GM21367 (cell line): ENCODE measurements around the gene DHRS2.

Source experiments
- ATAC-seq: cut with Tn5 transposase; IDR thresholded peaks from one replicate; pipeline ENCODE4 v1.9.1; 2021; ENCODE audit not compliant: unreplicated experiment

DHRS2 gene

DNA sequence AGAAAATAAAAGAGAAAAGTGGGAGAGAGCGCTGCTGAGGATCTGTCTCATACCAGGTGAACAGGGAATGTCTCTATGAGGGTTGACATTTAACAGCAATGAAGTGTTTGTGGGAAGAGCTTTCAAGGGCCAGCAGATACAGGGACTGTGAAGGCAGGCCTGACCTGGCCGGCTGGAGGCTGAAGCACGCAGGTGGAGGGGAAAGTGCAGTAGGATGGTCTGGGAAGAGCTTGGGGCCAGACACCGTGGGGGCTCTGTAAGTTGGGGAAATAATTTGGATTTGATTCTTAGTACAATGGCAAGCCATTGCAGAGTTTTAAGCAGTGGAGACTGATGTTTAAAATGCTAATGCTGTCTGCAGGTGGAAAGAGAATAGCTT is 23.8 kb upstream of the DHRS2 start:
- no peak for ATAC-seq

DNA sequence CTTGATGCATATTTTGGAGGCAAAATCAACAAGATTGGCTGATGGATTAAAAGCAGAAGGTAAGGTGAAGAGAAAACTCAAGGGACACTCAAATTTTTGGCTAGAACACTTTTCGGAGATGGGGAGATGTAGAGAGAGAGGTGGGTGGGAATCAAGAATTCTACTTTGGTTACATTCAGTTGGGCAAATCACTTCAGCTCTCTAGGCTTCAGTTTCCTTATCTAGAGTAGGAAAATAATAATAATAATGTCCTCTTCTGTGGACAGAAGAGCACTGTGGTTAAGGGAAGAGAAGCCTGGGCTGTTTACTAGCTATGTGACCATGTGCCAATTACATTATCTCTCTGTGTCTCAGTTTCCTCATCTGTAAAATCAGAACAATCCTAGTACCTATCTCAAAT is 23.4 kb upstream of the DHRS2 start:
- no peak for ATAC-seq

DNA sequence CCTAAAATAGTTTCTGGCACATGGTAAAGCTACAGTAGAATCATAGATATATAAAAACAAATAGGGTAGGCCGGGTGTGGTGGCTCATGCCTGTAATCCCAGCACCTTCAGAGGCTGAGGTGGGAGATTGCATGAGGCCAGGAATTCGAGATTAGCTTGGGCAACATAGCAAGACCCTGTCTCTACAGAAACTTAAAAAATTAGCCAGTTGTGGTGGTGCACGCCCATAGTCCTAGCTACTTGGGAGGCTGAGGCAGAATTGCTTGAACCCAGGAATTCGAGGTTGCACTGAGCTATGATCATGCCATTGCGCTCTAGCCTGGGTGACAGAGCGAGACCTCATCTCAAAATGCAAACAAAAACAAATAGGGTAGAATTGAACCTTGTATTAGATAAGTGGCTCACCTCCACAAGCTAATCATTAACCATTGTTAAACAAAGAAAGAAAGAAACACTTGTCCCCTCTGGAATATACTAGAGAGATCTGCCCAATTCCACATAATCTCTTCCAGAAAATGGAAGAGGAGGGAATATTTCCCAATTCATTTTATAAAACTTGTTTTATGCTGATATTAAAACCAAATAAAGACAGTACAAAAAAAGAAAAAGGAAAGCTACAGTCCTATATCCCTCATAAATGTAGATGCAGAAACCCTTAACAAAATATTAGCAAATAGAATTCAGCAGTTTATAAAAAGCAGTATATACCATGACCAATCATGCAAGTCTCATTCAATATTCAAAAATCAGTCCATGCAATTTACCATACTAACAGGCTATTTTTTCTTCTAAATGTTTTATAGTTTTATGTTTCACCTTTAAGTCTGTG is 22.7 kb upstream of the DHRS2 start:
- no peak for ATAC-seq

DNA sequence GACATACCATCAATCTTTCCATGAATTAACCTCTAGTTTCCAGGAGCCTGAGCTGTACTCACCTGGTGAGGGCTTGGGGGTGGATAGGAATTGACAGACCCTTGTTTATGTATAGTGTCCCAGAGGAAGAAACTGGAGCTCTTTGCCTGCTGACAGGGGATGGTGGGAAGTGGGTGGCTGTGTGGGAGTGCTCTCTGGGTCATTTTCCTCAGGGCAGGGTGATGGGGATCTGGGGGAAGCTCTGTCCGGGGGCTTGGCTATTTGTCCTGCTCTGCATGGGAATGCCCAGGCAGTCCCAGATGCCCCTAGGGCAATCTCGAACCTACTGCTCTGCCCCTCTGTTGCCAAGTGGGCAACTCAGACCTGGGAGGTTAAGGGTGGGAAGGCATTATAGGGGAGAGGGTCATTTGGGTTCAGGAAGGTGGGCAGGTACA is 21.8 kb upstream of the DHRS2 start:
- no peak for ATAC-seq

DNA sequence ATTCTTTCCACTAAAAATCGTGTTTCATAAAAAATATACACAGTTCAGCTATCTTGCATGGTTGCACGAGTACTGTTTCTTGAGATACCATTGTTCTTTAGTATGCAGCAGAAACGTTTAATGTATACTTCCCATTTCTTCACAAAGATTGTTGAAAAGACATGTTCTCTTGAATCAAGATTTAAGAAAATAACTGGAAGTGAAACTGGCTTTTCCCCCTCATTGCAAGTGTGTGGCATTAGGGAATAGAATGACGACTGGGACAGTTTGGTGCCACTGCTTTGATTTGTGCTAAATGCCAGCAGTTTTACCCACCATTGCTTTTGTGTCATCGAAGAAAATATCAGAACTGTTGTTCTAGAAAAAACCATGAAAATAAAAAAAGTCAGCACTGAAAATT is 20.3 kb upstream of the DHRS2 start:
- ATAC-seq: no peak

DNA sequence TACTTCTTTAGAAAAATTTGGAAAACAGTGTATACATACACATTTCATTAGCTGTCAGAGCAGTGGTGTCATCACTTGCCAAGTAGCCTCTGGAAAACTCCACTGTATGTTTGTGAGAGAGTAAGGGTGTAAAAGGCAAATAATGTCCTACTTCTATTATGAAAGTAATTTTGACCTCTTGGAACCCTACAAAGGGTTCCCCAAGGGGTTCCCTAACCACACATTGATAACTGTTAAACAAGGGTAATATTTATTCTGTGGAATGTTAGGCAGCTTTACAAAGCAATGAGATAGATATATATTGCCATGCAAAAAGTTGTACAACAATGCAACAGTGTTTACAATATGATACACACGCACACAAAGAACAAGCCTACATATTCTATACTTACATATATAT is 18.6 kb upstream of the DHRS2 start:
- ATAC-seq: no peak

DNA sequence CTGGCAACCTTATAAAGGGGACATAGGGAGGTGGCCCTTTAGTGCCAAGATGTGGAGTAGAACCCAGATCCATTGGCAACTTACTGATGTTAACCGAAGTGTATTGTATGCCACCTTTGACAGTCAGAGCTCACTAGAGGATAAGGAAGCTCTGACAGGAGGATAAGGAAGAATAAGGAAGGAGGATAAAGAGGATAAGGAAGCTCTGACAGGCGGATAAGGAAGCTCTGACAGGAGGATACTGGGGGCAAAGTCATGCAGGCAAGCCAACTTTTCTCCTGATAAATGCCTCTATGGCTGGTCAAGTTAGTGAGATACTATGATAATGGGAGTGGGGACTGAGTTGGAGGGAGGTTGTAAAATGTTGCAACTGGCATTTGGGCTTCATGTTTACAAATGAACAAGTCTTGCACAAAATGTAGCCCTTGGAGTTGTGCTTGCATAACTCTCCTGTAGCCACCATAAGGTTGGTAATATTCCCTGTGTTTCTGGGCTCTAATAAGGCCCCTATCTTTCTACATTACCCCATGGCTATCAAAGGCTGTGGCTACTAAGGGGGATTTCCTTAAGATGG is 17.7 kb upstream of the DHRS2 start:
- no peak for ATAC-seq

DNA sequence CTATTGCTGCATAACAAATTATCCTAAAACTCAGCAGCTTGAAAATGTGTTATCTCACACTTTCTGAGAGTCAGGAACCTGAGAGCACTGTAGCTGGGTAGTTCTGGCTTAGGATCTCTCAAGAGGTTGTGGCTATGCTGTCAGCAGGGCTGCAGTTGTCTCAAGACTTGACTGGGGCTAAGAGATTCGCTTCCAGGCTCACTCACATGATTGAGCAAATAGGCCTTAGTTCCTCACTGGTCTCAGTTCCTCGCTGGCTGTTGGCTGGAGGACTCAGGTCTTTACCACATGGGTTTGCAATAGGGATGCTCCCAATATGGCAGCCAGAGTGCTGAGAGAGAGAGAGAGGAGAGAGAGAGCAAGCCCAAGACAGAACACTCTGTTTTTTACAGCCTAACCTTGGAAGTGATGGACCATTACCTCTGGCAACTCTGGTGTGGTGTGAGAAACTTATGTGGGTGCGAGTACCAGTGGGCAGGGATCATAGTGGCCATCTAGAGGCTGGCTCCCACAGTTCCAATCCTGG is 15.9 kb upstream of the DHRS2 start:
- ATAC-seq: no peak

DNA sequence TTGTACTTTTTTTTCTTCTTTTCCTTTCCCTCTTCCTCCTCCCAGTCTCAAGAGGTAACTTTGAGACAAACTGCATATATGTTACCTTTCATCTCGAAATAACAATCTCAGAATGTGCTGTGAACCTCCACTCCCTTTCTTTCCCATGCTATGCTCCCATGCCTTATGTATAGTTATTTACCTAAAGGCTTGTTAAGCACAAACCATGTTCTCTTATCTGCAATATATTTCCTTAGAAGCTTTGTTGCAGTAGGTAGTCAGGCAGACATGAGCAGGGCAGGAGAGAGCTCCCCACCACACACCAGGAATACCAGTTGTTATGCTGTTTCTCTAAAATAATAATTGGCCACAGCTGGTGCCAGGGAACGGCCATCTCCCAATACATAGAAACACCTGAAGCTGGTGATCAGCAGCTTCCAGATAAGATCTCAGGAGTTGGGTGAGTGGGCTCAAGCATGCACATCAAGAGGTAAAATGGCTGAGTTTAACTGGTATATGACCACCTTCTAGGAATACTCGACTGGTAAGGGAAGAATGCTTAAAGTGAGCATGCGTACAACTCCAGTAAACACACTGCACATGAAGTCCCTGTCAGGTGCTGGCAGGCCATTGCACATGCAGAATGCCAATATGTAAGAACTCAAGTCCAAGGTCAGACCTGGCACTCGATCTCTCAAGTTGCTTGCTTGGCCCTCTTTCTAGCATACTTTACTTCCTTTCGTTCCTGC is 14.8 kb upstream of the DHRS2 start:
- ATAC-seq: no peak

DNA sequence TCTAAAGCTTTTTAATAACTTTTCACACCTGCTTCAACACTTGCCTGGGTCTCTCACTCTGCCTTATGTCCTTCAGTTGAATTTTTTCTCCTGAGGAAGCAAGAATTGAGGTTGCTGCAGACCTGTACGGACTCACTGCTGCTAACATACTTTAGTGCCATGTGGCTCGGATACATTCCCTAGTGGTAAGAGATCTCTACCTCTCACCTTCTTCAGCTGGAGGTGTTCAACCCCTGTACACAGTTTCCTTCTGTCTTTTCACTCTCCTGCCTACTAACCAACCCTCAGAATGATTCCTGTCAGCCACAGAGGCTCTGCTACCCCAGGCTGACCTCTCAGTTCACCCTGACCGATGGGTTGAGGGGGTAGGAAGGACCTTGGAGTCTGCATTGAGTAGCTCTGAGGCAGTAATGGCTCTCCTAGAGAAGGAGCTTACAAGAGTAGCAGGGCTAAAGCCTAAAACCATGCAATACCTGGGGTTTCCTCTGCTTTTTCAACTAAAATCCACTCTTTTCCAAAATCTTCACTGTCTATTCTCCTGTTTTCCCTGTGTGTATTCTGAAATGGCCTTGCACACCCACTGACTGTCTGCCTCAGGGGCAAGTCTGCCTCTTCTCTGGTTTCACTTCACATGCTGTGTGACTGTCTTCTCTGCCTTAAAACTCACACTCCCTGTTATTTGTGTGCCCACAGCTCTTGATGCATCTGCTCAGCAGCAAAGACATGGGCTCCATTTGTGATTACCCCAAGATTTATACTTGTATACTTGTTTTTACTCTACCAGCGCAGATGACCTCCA is 14.0 kb upstream of the DHRS2 start:
- ATAC-seq: no peak

DNA sequence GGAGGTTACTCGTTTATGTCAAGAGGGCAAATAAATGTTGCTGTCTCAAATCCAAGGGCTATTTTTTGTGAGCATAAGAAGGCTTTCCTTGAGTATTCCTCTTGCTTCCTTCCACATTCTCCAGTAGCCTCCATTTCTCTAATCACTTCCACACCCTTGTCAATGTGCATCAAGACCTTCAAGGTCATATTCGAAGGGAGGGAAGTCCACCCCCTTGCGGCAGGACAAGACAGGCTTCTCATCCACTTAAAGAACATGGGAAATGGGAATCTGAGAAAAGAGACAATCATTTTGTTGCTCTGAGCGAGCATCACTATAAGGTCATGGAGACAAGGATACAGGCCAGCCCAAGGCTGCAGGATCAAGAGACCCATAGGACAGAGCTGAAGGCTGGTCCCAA is 13.2 kb upstream of the DHRS2 start:
- ATAC-seq: no peak

DNA sequence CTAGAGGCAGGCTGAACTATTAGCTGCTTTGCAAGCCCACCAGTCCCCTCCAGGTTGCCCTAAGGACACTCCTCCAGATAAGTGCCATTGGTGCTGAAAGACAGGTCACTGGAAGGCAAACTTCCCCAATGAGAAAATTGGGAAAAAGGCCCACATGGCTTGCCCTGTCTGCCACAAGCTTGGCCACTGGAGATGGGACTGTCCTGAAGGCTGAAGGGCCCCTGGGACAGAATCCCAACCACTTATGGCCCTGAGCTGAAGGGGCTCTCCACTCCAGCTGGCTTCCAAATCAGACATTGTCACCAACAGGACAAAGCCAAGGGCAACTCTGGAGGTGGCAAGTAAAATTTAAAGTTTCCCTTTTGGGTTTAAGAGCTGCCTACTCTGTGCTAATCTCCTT is 12.2 kb upstream of the DHRS2 start:
- ATAC-seq: no peak

DNA sequence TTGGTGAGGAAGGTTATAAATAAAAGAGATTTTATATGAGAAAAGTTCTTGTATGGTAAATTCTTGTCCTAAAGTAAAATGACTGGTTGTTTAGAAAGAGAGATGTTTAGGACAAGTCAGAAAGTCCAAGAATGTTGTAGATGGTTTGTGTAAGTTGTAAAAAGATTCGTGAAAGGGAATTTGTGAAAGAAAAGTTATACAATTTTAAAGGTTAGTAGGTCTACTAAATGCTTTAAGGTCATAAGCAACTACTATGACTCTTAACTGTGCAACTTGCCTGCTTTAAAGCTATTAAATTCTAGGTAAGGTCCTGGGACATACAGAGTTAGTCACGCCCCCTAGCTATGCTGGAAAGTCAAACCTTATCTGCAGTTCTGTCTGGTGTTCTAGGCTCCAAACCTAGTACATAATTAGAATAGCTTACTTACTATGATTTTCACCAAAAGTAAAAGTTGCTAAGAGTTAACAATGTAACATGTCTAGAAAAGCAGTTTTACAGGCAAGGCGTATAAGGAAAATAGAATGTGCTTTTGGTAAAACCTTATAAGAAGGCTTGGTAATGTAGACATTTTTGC is 11.2 kb upstream of the DHRS2 start:
- ATAC-seq: no peak

DNA sequence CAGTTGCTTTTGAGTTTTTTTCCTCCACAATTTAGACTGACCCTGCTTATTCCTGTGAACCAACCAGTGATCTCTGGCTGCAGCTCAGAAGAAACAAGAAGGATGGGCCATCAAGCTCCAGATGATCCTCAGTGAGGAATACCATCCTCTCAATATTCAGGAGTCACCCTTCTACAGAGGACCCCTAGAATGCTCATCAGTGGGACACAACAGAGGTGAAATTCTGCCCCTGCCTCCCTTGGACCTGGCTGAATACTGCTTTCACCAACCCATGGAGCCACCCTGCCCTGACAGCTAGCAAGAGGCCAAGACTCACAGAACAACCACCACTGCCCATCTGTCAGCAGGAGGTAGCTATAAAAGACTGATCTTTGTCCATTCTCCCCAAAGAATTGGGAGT is 9.2 kb upstream of the DHRS2 start:
- no peak for ATAC-seq

DNA sequence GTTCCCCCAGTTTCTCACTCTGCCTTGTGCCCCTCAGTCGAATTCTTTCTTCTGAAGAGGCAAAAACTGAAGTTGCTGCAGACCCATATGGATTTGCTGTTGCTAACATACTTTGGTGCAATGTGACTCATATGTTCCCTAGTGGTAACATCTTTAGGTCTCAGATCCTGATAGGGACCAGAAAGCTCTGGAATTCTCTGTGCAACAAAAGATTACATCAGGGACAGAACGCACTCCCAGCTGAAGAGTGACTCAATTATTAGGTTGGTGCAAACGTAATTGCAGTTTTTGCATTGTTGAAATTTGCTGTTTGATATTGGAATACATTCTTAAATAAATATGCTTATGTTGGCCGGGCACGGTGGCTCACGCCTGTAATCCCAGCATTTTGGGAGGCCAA is 8.2 kb upstream of the DHRS2 start:
- no peak for ATAC-seq

DNA sequence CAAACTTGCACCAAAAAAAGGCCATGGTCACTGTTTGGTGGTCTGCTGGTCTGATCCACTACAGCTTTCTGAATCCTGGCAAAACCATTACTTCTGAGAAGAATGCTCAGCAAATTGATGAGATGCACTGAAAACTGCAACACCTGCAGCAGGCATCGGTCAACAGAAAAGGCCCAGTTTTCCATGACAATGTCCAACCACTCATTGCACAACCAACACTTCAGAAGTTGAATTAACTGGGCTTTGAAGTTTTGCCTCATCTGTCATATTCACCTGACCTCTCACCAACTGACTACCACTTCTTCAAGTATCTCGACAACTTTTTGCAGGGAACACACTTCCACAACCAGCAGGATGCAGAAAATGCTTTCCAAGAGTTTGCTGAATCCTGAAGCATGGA is 7.0 kb upstream of the DHRS2 start:
- ATAC-seq: no peak

DNA sequence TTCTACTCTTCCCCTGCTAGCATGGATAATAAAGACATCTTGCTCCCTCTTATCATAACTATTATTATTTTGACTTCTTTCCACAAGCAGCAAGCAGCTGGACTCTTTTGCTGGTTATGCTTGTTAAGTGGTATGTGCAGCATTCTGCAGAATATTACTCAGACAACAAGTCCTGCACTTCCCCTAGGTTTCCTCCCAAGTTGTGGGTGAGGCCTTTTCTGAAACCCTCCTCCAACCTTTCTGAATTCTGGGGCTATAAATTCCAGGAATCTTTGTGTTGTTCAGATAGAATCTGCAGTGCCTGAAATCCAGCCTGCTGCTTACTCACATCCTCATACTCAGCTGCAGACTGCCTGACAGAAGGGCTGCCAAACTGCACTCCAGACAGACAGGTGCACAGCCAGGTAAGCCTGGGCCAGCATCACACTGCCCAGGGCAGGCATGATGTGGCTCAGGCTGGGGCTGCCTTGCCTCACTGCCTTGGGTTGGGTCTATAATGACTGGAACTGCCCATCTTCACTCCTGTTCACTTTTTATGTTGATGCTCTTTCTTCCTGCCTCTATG is 6.2 kb upstream of the DHRS2 start:
- no peak for ATAC-seq

DNA sequence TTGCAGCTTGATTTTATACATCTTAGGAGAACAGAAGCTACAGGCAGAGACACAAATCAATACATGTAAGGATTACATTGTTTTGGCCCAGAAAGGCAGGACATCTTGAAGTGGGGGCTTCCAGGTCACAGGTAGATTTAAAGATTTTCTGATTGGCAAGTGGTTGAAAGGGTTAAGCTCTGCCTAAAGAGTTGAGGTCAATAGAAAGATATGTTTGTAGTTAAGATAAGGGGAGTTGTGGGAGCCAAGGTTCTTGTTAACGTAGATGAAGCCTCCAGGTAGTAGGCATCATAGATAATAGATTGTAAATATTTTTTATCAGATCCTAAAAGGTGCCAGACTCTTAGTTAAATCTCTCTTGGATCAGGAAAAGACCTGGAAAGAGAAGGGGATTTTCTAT is 5.5 kb upstream of the DHRS2 start:
- ATAC-seq: no peak

DNA sequence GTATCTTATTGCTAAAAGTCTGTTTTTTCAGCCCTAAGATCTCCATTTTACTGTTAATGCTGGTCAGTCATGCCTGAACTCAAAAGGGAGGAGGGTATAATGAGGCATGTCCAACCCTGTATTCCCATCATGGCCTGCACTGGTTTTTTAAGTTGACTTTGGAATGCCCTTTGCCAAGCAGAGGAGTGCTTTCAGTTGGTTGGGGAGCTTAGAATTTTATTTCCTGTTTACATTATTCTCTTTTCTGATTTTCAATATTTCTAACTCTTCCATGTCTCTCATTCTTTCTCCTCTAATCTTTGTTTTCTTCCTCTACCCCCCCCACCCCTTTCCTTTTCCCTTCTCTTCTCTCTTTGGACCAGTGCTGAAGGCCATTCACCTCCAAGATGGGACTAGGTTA is 4.9 kb upstream of the DHRS2 start:
- no peak for ATAC-seq

DNA sequence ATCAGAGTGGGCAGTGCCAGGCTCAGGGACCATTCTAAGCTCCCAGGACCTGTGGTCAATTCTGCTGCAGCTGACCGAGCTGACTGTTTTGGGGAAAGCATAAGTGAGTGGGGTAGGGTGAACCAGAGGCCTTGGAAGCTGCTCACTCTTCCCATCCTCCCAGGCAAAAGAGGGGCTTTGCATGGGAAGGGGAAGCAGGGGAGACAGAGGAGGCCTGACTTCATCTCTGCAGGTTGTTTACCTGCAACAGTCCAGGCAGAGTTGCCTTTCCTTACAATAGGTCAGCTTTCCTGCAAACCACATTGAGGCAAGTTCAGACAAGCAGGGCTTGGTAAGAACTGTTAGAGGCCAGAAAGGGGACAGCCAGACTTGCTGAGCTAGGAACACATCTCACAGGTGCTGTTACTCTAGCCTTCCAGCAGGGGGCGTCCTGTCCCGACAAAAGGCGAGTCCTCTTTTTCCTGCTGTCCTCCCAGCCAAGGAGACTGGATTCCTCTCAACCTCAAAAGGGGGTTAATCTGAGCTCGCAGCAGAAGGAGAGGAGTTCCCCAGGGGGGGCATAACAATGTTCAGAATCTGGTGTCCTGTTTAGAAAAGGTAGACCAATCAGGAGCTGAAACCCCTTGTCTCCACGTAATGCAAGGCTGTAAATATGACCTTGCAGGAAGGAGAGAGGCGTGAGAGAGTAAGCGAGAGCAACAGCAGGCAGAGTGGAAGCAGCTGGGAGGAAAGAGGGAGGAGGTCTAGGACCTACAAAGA is 4.3 kb upstream of the DHRS2 start:
- ATAC-seq: peak; percentile 55
